Transverse colon (tissue), 4 donors: ENCODE results near the gene KCNH1. TPM values are rescaled to one million over a fixed set of nuclear protein-coding genes. Genes with fewer than 3 reads are reported as not detected.

Experiments used
- DNase-seq: peaks from one replicate; pipeline ENCODE4 v3.0.0-alpha.2; 2019
- H3K27ac ChIP-seq, 4 donors: fragments of 200-600 bp; sonication (generic); 2 replicates each; pipeline ENCODE4 v1.5.1; 2016 to 2018; ENCODE audit warnings: inconsistent platforms in 4 of 4
- H3K27me3 ChIP-seq: fragments of 200-600 bp; sonication (generic); 2 replicates; pipeline ENCODE4 v1.5.1; 2017; ENCODE audit warnings: inconsistent platforms
- H3K36me3 ChIP-seq, 4 donors: fragments of 200-600 bp; sonication (generic); 2 replicates each; pipeline ENCODE4 v1.5.1; 2017 to 2019; ENCODE audit warnings: inconsistent platforms in 4 of 4
- H3K4me1 ChIP-seq, 4 donors: fragments of 200-600 bp; sonication (generic); 2 replicates each; pipeline ENCODE4 v1.5.1; 2017 to 2020; ENCODE audit warnings: inconsistent platforms in 4 of 4
- H3K4me3 ChIP-seq, 4 donors: fragments of 200-600 bp; sonication (generic); 1 replicate in 1 of 4; 2 replicates in 3 of 4; pipeline versions ENCODE4 v1.5.1 to v1.6.1; 2017 to 2019; ENCODE audit warnings: inconsistent platforms in 4 of 4
- H3K9me3 ChIP-seq, 2 donors: fragments of 200-600 bp; sonication (generic); 2 replicates each; pipeline ENCODE4 v1.5.1; 2017 to 2019; ENCODE audit warnings: inconsistent platforms in 2 of 2
- CTCF ChIP-seq, 5 experiments: fragments of 200-600 bp in 3 of 5; fragments of 450-650 bp in 2 of 5; sonication (generic) in 3 of 5; IDR thresholded peaks; 1 replicate in 2 of 5; 2 replicates in 3 of 5; pipeline ENCODE4 v1.5.1; 2016 to 2017; ENCODE audit warnings: antibody characterized with exemption in 5 of 5, inconsistent platforms in 3 of 5, mild to moderate bottlenecking in 2 of 5, moderate library complexity in 1 of 5
- EP300 ChIP-seq: sonication (generic); formaldehyde crosslinking; IDR thresholded peaks from one replicate; pipeline ENCODE4 v1.6.1; 2017; ENCODE audit warnings: antibody characterized with exemption, low read depth
- POLR2A ChIP-seq: fragments of 450-650 bp; IDR thresholded peaks from one replicate; pipeline ENCODE4 v1.6.1; 2016; ENCODE audit warnings: antibody characterized with exemption, mild to moderate bottlenecking, moderate library complexity
- POLR2AphosphoS5 ChIP-seq, 3 donors: sonication (generic); formaldehyde crosslinking; IDR thresholded peaks; one replicate each; pipeline ENCODE4 v1.6.1; 2016; ENCODE audit warnings: antibody characterized with exemption in 3 of 3
- WGBS, 2 donors: methylation state at CpG; one replicate each; pipeline ENCODE4 v1.1.5; 2018; ENCODE audit warnings: low coverage in 1 of 2; 5-methylcytosine and 5-hydroxymethylcytosine counted together
- in situ Hi-C, 4 donors: fragments of 200-750 bp; cut with MboI; loops; one replicate each; pipeline versions ENCODE4 v1.15.0 to v1.15.1; 2017; ENCODE audit warnings: low sequenced_read_pairs in 3 of 4, low pct_ligation_motif_present in 1 of 4, low pct_unique_long_range_greater_than_20kb in 1 of 4
- intact Hi-C: fragments of 100-400 bp; cut with DNase I; formaldehyde crosslinking; loops from one replicate; pipeline ENCODE4 v1.15.1; 2023; ENCODE audit warnings: low total_unique reads
- total RNA-seq, 4 donors: library from RNA; depleted of rRNA; stranded (reverse); fragments of >200 nt; gene quantifications; one replicate each; pipeline ENCODE4 v1.1.0, GENCODE V29; 2016

The KCNH1 gene
- total RNA-seq, 4 donors from 2014 or later: 0.55 to 9.4 (median 2.2) TPM

- no peak overlapping the region for H3K4me3 ChIP-seq
- no peak overlapping the region for H3K27ac ChIP-seq
- H3K4me1 ChIP-seq: no peaks in the 10 kb centered on the region
- H3K36me3 ChIP-seq: no peaks in the 10 kb centered on the region
- H3K9me3 ChIP-seq: no peaks in the 10 kb centered on the region
- H3K27me3 ChIP-seq: no peaks in the 10 kb centered on the region
- 45% methylated on average over 2 of the region's 2 CpGs; no CpG with 5 or more reads in 1 of the 2 donors for WGBS, 2 donors
- TF ChIP-seq POLR2AphosphoS5 (IDR thresholded peaks at IDR 0.05) (no peak), POLR2A (no peak), CTCF (IDR thresholded peaks at IDR 0.05) (no peak), EP300 (no peak)
- DNase-seq: no peak
- in situ Hi-C loops: no loop called here
- intact Hi-C loops: no loop called here
Measured at GRCh38 chr1:211101481-211101880, 32.5 kb downstream of the KCNH1 start.

GRCh38 chr1:211099393-211099792, 34.6 kb downstream of the KCNH1 start:
- no peaks in the 10 kb centered on the region for H3K4me1 ChIP-seq
- in situ Hi-C loops: no loop called here
- H3K27ac ChIP-seq: no peak overlapping the region
- no peak for DNase-seq
- H3K36me3 ChIP-seq: no peaks in the 10 kb centered on the region
- WGBS, 2 donors: 52 to 59% methylated on average over 5 of the region's 5 CpGs
- intact Hi-C loops: no loop called here
- no peak overlapping the region for H3K4me3 ChIP-seq
- no peaks in the 10 kb centered on the region for H3K27me3 ChIP-seq
- TF ChIP-seq EP300: no peak
- no peak for TF ChIP-seq CTCF (IDR thresholded peaks at IDR 0.05)
- no peak for TF ChIP-seq POLR2A
- no peak for TF ChIP-seq POLR2AphosphoS5 (IDR thresholded peaks at IDR 0.05)
- H3K9me3 ChIP-seq: no peaks in the 10 kb centered on the region

- in situ Hi-C loops: no loop called here
- no peak overlapping the region for H3K27ac ChIP-seq
- WGBS, 2 donors: 83 to 90% methylated on average over 1 to 2 of the region's 2 CpGs
- no peaks in the 10 kb centered on the region for H3K4me1 ChIP-seq
- DNase-seq: no peak
- no peak overlapping the region for H3K4me3 ChIP-seq
- H3K27me3 ChIP-seq: no peaks in the 10 kb centered on the region
- H3K9me3 ChIP-seq: no peaks in the 10 kb centered on the region
- TF ChIP-seq POLR2AphosphoS5 (IDR thresholded peaks at IDR 0.05) (no peak), POLR2A (no peak), EP300 (no peak), CTCF (IDR thresholded peaks at IDR 0.05) (no peak)
- intact Hi-C loops: no loop called here
- H3K36me3 ChIP-seq: no peaks in the 10 kb centered on the region
Measured at GRCh38 chr1:211095381-211095780, 38.6 kb downstream of the KCNH1 start.

GRCh38 chr1:211092955-211093354, 41.0 kb downstream of the KCNH1 start:
- intact Hi-C loops (no loop called here), in situ Hi-C loops (no loop called here)
- Histone ChIP-seq H3K9me3 (no peaks in the 10 kb centered on the region), H3K36me3 (no peaks in the 10 kb centered on the region), H3K27me3 (no peaks in the 10 kb centered on the region), H3K27ac (no peak overlapping the region), H3K4me3 (no peak overlapping the region), H3K4me1 (no peaks in the 10 kb centered on the region)
- TF ChIP-seq EP300 (no peak), CTCF (IDR thresholded peaks at IDR 0.05) (no peak), POLR2A (no peak), POLR2AphosphoS5 (IDR thresholded peaks at IDR 0.05) (no peak)
- DNase-seq: no peak
- 70 to 84% methylated on average over 3 to 5 of the region's 5 CpGs for WGBS, 2 donors
